Left lung (tissue), 10 donors: ENCODE measurements around the gene AMHR2. TPM values are rescaled to one million over a fixed set of nuclear protein-coding genes. Genes with fewer than 3 reads are reported as not detected.
"Not testable (repeated sequence)": the region's sequence is repeated elsewhere in the genome, so short reads cannot be mapped to it uniquely, and the experiment has no call there.

Experiments
- ATAC-seq: fragments of 200-7000 bp; cut with Tn5 transposase; one replicate; pipeline ENCODE4 v1.9.1; 2020; ENCODE audit warnings: moderate library complexity
- DNase-seq, 4 donors: peaks; one replicate each; pipeline ENCODE4 v3.0.0-alpha.2; 2013 to 2020
- H3K27ac ChIP-seq, 2 donors: fragments of 200-600 bp; sonication (generic) in 1 of 2; one replicate each; pipeline versions ENCODE4 v1.5.0 to v1.8.0; 2020 to 2021
- H3K27me3 ChIP-seq, 2 donors: fragments of 200-600 bp; sonication (generic) in 1 of 2; one replicate each; pipeline versions ENCODE4 v1.5.0 to v1.8.0; 2020 to 2021
- H3K36me3 ChIP-seq, 2 donors: fragments of 200-600 bp; sonication (generic) in 1 of 2; one replicate each; pipeline versions ENCODE4 v1.5.0 to v1.8.0; 2020 to 2021
- H3K4me1 ChIP-seq, 2 donors: fragments of 200-600 bp; one replicate each; pipeline ENCODE4 v1.8.0; 2021
- H3K4me3 ChIP-seq, 2 donors: fragments of 200-600 bp; sonication (generic) in 1 of 2; one replicate each; pipeline versions ENCODE4 v1.5.0 to v1.8.0; 2020 to 2021; ENCODE audit warnings: mild to moderate bottlenecking in 1 of 2
- H3K9me3 ChIP-seq, 2 donors: fragments of 200-600 bp; sonication (generic) in 1 of 2; one replicate each; pipeline versions ENCODE4 v1.5.0 to v1.8.0; 2020 to 2021
- CTCF ChIP-seq, 2 donors: fragments of 200-600 bp; sonication (generic) in 1 of 2; IDR thresholded peaks; one replicate each; pipeline versions ENCODE4 v1.5.0 to v1.8.0; 2021; ENCODE audit warnings: antibody characterized with exemption in 2 of 2
- intact Hi-C, 2 donors: fragments of 100-400 bp; cut with DNase I; formaldehyde crosslinking; loops; one replicate each; pipeline versions ENCODE4 v1.11.2 to v1.14.2; 2022
- polyA plus RNA-seq, 6 donors: library from polyadenylated mRNA; unstranded; fragments of 120-200 nt; gene quantifications; one replicate each; pipeline ENCODE4 v1.2.1, GENCODE V29; 2013; ENCODE audit not compliant: insufficient read length in 6 of 6
- total RNA-seq, 2 donors: library from RNA; stranded (reverse); fragmentation: NEBNext Ultra II Directional; extraction: Animal tissue kit (Norgen Biotek cat#: 25700); gene quantifications; one replicate each; pipeline ENCODE4 v1.2.1, GENCODE V29; 2021
- donor health status: DM: no; HTN: yes; CAD: no.
- donor health status: DM: no; HTN: no; CAD: no.

AMHR2 gene
- total and polyA plus RNA-seq, 8 donors, result 0.18 to 3.7 (median 3.3) TPM; not detected in 1

DNA sequence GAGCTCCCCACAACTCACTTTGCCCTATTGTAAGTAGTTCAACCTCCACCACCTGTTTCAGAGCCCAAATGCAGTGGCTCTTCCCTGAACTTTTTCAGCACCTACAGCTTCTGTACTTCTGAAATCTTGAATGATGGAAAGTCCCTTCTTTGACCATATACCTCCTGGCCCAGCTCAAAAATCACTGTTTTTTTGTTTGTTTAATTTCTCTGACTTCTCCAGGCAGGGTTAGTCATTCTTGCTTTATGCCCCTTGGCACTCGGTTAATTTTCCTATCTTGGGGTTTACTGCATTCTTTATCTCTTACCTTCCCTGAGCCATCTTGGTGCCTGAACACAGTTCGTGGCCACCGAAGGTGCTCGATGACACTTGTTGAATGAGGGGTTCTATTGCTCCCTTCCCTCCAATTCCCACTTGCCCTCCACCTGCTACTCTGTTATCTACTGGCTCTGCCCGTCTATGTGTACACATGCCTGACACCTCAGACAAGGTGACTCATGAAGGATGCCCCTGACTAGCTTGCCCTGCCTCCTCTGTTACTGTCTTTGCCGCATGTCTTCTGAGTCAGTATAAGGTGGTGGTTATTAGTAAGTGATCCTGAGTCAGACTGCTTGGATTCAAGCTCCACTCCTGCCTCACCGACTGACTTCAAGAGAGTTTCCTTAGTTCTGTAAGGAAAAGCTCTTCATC is 4.4 kb downstream of the AMHR2 start:
- Histone ChIP-seq H3K4me1 (no peaks in the 10 kb centered on the region), H3K4me3 (no peak overlapping the region), H3K27me3 (no peaks in the 10 kb centered on the region), H3K36me3 (no peaks in the 10 kb centered on the region), H3K27ac (no peak overlapping the region), H3K9me3 (no peaks in the 10 kb centered on the region)
- peak in 1 of 4 donors; percentile 11 for DNase-seq
- ATAC-seq, result peak; percentile 64
- intact Hi-C loops, result no loop called here
- TF ChIP-seq CTCF (IDR thresholded peaks at IDR 0.05), result no peak

- no peak for TF ChIP-seq CTCF (IDR thresholded peaks at IDR 0.05)
- Histone ChIP-seq H3K4me1 (no peaks in the 10 kb centered on the region), H3K9me3 (no peaks in the 10 kb centered on the region), H3K27me3 (no peaks in the 10 kb centered on the region), H3K36me3 (no peaks in the 10 kb centered on the region), H3K27ac (no peak overlapping the region), H3K4me3 (no peak overlapping the region)
- intact Hi-C loops, result no loop called here
- ATAC-seq (no peak), DNase-seq (no peak)
These were observed 5.1 kb downstream of the AMHR2 start for GRCh38 chr12:53428741-53429140.

- Histone ChIP-seq H3K27me3 (no peaks in the 10 kb centered on the region), H3K9me3 (no peaks in the 10 kb centered on the region), H3K36me3 (no peaks in the 10 kb centered on the region), H3K27ac (no peak overlapping the region), H3K4me1 (no peaks in the 10 kb centered on the region), H3K4me3 (no peak overlapping the region)
- no peak for TF ChIP-seq CTCF (IDR thresholded peaks at IDR 0.05)
- ATAC-seq (no peak), DNase-seq (no peak)
- intact Hi-C loops, result no loop called here
These were observed 6.5 kb downstream of the AMHR2 start for GRCh38 chr12:53430116-53430515.

GRCh38 chr12:53431187-53431586 is 7.5 kb downstream of the AMHR2 start:
- no peaks in the 10 kb centered on the region for H3K36me3 ChIP-seq
- no peaks in the 10 kb centered on the region for H3K27me3 ChIP-seq
- DNase-seq (no peak), ATAC-seq (no peak)
- intact Hi-C loops, result no loop called here
- no peak overlapping the region for H3K27ac ChIP-seq
- no peaks in the 10 kb centered on the region for H3K4me1 ChIP-seq
- H3K9me3 ChIP-seq, result no peaks in the 10 kb centered on the region
- H3K4me3 ChIP-seq, result no peak overlapping the region
- no peak for TF ChIP-seq CTCF (IDR thresholded peaks at IDR 0.05)

GRCh38 chr12:53435326-53435725 is 11.7 kb downstream of the AMHR2 start:
- ATAC-seq, H3K9me3 ChIP-seq, intact Hi-C loops, H3K4me3 ChIP-seq, H3K27ac ChIP-seq, H3K4me1 ChIP-seq, DNase-seq, H3K36me3 ChIP-seq, H3K27me3 ChIP-seq: not testable (repeated sequence)

GRCh38 chr12:53439582-53439981 is 15.9 kb downstream of the AMHR2 start:
- H3K4me3 ChIP-seq, H3K27me3 ChIP-seq, intact Hi-C loops, H3K27ac ChIP-seq, H3K9me3 ChIP-seq, DNase-seq, ATAC-seq: not testable (repeated sequence)
- Histone ChIP-seq H3K36me3 (peaks cover 0 to 11% of the 10 kb centered on the region in 2 donors), H3K4me1 (peaks cover 15 to 23% of the 10 kb centered on the region in 2 donors)
